GM21529 (cell line): ENCODE measurements around the gene SLC27A6.
A peak's percentile ranks its signal among the peaks of the same experiment; 100 is the strongest.

Experiments used
- ATAC-seq: cut with Tn5 transposase; IDR thresholded peaks from one replicate; pipeline ENCODE4 v1.9.1; 2021; ENCODE audit not compliant: unreplicated experiment

Gene SLC27A6

DNA sequence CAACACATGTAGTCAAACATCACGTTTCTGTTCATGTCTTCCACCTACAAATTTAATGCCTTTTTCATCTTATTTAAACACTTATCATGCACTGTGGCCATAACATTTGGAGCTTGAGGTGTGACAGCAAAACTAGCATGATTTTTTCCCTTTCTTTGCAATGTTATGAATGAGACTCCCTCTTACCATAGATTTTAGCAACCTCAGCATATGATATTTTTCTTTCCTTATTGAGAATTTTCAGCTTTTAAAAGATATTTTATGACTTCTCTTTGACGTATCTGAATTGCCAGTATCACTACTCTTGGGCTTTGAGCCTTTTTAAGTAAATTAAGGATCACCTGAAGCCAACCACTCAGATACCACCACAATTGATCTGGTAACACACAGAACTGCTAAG is 96.6 kb downstream of the SLC27A6 start:
- no peak for ATAC-seq

DNA sequence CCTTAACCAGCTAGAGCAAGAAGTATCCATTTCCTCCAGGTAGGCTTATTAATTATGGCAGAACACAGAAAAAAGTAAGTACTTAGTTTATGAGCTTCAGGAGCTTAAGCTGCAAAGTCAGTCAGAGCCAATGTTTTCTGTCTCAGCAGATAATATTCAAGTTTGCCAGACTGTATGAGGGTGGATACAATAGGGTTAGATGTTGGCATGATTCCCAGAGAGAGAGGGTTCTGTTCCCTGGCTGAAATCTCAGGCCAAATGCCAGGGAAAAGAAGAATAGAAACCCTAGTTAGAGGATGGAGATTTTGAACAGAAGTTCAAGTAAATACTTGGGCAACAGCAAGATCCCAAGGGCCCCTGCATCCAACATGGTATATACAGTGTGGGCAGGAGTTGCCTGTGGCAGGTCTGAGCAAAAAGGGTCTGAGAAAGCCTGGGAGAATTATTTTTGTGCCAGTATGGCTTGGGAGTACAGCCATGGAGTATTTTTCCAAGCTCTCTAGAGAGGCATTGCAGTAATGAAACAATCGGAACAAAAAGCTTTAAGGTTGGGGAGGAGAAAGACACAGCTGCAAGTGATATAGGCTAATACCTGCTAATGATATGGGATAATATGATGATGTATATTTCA is 98.3 kb downstream of the SLC27A6 start:
- no peak for ATAC-seq

DNA sequence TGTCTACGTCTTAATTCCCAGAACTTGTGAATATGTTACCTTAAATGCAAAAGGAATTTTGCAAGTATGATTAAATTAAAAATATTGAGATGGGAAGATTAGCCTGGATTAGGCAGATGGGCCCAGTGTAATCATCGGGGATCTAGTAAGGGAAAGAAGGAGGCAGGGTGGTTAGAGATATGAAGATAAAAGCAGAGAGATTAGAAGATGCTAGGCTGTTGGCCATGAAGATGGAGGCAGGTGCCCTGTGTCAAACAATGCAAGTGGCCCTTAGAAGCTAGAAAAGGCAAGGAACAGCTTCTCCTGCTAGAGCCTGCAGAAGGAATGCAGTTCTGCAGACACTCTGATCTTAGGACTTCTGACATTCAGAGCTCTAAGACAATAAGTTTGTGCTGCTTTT is 100.4 kb downstream of the SLC27A6 start:
- no peak for ATAC-seq

DNA sequence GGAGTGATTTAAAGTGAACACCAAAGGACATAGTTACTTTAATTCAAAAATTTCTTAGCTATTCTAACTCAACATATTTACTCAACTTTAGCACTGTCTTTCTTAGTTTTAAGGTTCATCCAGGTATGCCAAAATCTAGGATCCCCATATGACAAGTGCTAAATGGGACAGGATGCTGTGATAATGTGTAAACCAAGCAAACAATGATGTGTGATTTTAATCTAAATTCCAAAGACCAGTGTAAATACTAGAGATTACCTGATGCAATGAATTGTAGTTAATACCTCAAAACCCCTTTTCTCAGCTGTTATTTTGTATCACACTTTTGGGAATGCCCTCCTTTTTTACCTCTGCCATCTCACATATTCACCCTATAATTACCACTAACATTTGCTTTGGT is 102.5 kb downstream of the SLC27A6 start:
- ATAC-seq, result no peak

DNA sequence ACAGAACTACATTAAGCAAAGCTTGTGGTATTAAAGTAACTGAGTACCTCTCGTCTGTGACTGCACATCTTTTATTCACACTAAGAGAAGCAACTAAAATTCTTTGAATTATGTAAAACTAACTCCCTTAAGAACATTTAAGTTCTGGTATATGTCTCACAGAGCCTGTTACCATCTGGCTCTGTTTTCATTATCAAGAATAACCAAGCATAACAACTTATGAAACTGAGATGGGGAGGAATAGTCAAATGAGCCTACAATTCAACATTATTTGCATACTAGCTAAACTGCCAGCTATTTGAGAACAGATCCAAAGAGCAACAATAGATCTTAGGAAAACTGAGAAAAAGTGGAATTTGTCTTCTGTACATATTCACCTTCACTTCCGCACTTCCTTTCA is 104.0 kb downstream of the SLC27A6 start:
- peak; percentile 80 for ATAC-seq

DNA sequence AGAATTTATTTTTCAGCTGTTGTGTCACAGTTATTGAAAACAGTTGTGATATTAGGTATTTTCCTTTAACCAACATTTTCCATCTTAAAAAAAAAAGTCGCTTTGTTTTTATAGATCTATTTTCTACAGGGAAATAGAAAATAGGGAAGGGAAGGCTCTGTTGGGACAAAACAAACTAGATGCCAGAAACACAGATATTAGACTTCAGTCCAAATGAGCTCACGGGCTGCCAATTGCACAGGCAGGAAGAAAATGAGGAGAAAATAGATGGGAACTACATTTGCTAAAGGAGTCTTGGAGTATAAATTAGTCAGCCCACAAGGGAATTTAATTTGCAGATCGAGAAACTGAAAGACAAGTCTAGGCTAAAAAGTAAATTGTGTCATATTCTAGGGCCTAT is 107.8 kb downstream of the SLC27A6 start:
- no peak for ATAC-seq

DNA sequence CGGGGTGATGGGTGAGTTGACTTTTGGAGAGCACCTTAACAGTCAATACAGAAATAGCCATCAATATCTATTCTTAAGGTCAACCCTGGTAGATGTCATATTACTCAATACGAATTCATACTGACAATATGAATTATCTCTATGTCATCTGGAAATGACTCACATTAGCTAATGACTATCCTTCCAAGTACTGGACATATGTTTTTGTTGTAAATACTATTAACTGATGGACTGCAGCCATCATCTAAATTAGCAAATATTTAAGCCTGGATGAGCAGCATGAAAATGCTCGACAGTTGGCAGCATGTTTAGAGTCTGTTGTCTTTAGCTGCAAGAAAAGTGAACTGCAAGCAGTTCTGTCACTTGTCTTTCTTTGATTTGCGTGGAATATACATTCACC is 109.6 kb downstream of the SLC27A6 start:
- ATAC-seq, result no peak

DNA sequence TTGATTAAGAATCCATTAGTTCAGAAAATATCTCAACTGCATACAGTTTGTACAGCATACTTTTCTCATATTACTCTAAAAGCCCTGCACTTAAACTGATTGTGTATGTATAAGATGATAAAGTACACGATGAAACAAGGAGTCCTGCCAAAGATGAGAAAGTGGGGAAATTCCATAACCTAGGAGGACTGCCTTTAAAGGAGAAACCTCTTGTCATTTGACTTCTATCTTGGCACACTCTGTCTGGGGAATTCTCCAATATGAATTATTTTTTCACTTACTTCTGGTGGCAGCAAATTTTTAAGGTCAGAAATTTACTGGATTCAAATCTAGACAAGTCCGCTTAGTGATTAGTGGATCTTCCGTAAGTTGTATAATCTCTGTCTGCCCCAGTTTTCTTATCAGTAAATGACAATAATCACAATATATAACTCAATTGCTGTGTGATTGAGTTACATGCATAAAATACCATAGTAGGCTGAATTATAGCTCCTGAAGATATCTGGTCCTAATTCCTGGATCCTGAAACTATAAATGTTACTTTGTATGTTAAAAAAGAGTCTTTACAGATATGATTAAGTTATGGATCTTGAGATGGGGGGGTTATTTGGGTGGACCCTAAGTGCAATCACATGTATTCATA is 112.3 kb downstream of the SLC27A6 start:
- no peak for ATAC-seq

DNA sequence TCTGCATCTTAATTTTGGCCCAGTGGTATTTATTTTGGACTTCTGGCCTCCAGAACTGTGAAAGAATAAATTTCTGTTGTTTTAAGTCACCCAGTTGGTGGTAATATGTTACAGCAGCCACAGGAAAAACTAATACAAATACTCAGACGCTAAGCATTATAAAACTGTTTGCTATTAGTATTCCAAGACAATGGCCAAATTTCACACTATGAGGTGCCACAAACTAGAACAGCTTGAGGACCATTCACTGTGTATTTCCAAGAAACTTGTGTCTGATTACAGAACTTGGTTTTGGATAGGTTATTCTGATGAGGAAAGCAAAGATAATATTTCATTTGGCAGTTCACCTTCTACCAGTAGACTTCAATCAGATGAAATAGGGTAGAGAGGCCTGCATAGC is 113.0 kb downstream of the SLC27A6 start:
- no peak for ATAC-seq

DNA sequence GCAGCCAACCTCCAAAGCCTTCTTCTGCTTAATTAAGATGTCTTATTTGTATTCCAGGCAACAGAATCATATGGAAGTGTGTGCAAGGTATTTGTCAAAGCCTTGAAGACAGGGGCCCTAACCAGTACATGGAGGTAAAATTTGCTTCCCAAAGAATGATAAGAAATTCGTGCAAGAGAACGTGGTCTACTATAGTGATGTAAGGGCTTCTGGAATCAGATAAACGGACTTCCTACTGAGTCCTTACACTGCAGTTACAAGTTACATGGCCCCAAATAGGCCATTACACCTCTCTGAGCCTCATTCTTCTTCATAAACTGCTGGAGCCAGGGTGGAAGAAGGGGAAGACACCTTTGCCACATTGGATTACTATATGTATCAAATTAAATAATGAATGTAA is 113.4 kb downstream of the SLC27A6 start:
- no peak for ATAC-seq

DNA sequence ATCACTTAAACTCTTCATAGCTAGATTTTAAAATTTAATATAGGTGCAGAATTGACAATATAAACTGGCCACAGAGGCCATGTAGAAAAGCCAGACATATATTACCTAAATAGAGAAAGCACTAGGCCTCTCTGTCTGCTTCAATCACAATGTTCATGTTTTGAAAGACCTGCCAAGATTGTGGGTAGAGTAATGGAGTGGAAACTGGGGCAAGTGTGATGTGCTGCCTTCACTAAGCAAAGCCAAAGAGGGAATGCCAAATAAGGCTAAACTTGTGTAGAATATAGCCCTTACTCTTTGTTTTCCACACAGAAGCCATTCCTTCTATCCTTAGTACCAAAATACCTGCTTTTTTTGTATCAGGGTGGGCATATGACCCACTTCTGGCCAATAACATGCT is 114.2 kb downstream of the SLC27A6 start:
- no peak for ATAC-seq

DNA sequence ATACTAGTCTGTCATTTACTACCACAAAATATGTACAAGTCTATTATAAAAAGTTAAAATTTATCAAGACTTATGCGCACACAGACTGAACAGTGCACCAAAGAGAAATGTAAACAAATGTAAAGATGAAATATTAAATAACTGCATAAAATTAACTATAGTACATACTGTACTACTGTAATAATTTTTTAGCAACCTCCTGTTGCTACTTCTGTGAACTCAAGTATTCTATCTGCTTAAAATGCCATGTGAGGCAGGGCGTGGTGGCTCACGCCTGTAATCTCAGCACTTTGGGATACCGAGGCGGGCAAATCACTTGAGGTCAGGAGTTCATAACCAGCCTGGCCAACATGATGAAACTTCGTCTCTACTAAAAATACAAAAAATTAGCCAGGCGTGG is 115.5 kb downstream of the SLC27A6 start:
- no peak for ATAC-seq

DNA sequence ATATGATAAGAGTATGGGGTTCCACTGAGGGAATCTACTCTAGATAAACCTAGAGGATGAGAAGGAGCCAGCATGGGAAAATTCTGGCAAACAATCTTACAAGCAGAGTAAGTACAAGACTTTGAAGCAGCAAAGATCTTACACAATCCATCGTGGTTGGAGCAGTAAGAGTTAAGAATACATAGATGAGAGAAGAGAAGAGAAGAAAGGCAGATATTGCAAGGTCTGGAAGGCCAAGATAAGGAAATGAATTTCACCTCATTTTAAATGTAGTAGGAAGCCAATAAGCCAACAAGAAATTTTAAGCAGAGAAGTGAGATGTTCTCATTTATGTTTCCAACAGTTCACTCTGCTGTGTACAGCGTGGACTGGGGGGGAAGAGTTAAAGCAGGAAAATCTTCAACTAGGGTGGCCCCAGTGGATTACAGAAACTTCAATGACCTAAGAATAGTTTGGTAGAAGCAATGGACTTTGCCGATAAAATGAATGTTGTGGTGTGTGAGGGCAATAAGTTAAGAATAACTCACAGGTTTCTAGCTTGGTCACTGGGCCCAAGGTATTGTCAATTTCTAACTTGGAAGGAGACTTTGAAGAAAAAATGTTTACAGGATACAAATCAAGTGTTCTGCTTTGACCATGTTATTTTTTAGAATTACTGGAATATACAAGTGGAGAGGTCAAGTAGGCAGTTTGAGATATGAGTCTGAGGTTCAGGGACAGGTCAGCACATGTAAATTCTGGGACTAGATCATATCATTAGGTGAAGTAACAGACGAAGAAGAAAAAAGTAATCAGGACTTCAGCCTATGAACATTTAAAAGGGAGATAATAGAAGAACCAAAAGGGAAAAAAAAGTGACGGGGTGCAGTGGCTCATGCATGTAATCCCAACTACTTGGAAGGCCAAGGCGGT is 117.2 kb downstream of the SLC27A6 start:
- no peak for ATAC-seq
